Osteocyte (in vitro differentiated cells): ENCODE results near the gene FGGY. TPM values are rescaled to one million over a fixed set of nuclear protein-coding genes. Genes with fewer than 3 reads are reported as not detected.

Experiments used
- DNase-seq: peaks from one replicate; pipeline ENCODE4 v3.0.0; 2021; ENCODE audit warnings: mixed read lengths; ENCODE audit not compliant: unreplicated experiment; ENCODE audit errors: extremely low spot score
- H3K27ac Mint-ChIP-seq: one replicate; pipeline ENCODE4 v1.8.0; 2021; ENCODE audit warnings: mild to moderate bottlenecking, mixed read lengths; ENCODE audit not compliant: unreplicated experiment
- H3K27me3 Mint-ChIP-seq: one replicate; pipeline ENCODE4 v1.8.0; 2021; ENCODE audit warnings: mixed read lengths; ENCODE audit not compliant: unreplicated experiment
- H3K36me3 Mint-ChIP-seq: one replicate; pipeline ENCODE4 v1.8.0; 2021; ENCODE audit warnings: mixed read lengths; ENCODE audit not compliant: unreplicated experiment
- H3K4me1 Mint-ChIP-seq: one replicate; pipeline ENCODE4 v1.8.0; 2021; ENCODE audit warnings: mixed read lengths; ENCODE audit not compliant: unreplicated experiment
- H3K4me3 Mint-ChIP-seq: one replicate; pipeline ENCODE4 v1.8.0; 2021; ENCODE audit warnings: mild to moderate bottlenecking, moderate library complexity, mixed read lengths; ENCODE audit not compliant: unreplicated experiment
- H3K9me3 Mint-ChIP-seq: one replicate; pipeline ENCODE4 v1.8.0; 2021; ENCODE audit warnings: mixed read lengths; ENCODE audit not compliant: unreplicated experiment
- CTCF ChIP-seq: fragments of 200-600 bp; sonication (generic); IDR thresholded peaks from 2 replicates; pipeline ENCODE4 v1.5.0; 2021; ENCODE audit warnings: antibody characterized with exemption, mild to moderate bottlenecking, moderate library complexity
- total RNA-seq: library from RNA; stranded (reverse); gene quantifications from 2 replicates; pipeline ENCODE4 v1.2.1, GENCODE V29; 2021

Gene FGGY
- total RNA-seq, 1 donor from 2014 or later: 9.1 TPM

GRCh38 chr1:59314776-59315528, 18.1 kb downstream of the FGGY start:
- no peak for DNase-seq
- no peak overlapping the region for H3K27ac Mint-ChIP-seq
- H3K4me3 Mint-ChIP-seq: no peak overlapping the region
- H3K9me3 Mint-ChIP-seq: peaks cover 4% of the 10 kb centered on the region
- TF ChIP-seq CTCF: no peak
- no peaks in the 10 kb centered on the region for H3K36me3 Mint-ChIP-seq
- peaks cover 36% of the 10 kb centered on the region for H3K4me1 Mint-ChIP-seq
- peaks cover 38% of the 10 kb centered on the region for H3K27me3 Mint-ChIP-seq

- DNase-seq: no peak
- Mint-ChIP-seq H3K27ac (peak overlapping the region; percentile 57), H3K36me3 (no peaks in the 10 kb centered on the region), H3K27me3 (peaks cover 41% of the 10 kb centered on the region), H3K9me3 (peaks cover 4% of the 10 kb centered on the region), H3K4me1 (peaks cover 36% of the 10 kb centered on the region), H3K4me3 (no peak overlapping the region)
- no peak for TF ChIP-seq CTCF
Measured at GRCh38 chr1:59315529-59316463, 18.9 kb downstream of the FGGY start.

GRCh38 chr1:59316497-59317128, 19.7 kb downstream of the FGGY start:
- peak overlapping the region; percentile 57 for H3K27ac Mint-ChIP-seq
- no peak for DNase-seq
- peaks cover 36% of the 10 kb centered on the region for H3K4me1 Mint-ChIP-seq
- no peak for TF ChIP-seq CTCF
- peak overlapping the region; percentile 12 for H3K4me3 Mint-ChIP-seq
- H3K36me3 Mint-ChIP-seq: no peaks in the 10 kb centered on the region
- peaks cover 4% of the 10 kb centered on the region for H3K9me3 Mint-ChIP-seq
- H3K27me3 Mint-ChIP-seq: peaks cover 42% of the 10 kb centered on the region

GRCh38 chr1:59317343-59317742, 20.4 kb downstream of the FGGY start:
- no peak overlapping the region for H3K4me3 Mint-ChIP-seq
- H3K36me3 Mint-ChIP-seq: peaks cover under 1% of the 10 kb centered on the region
- no peak for TF ChIP-seq CTCF
- DNase-seq: no peak
- H3K4me1 Mint-ChIP-seq: peaks cover 36% of the 10 kb centered on the region
- H3K9me3 Mint-ChIP-seq: peaks cover under 1% of the 10 kb centered on the region
- peaks cover 36% of the 10 kb centered on the region for H3K27me3 Mint-ChIP-seq
- peak overlapping the region; percentile 57 for H3K27ac Mint-ChIP-seq
